ENCODE results near the gene EVC2.

Gene EVC2

DNA sequence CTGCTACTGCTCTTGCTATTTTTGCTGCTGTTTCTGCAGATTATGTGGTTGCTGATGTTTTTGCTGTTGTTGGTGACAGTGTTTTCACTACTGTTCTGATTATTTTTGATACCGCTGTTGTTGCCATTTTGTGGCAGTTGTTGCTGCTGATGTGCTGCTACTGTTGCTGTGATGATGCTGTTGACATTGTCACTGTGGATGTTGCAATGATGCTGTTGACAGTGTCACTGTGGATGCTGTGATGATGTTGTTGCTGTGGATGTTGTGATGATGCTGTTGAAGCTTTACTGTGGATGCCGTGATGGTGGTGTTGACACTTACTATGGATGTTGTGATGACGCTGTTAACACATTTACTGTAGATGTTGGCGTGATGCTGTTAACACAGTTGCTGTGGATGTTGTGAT, 180.3 kb downstream of the EVC2 start:
- no peak for DNase-seq
- Histone ChIP-seq H3K36me3 (ENCODE audit: control insufficient read depth in 4 of 4, insufficient read depth in 4 of 4, low read length in 3 of 4) (no peaks in the 10 kb centered on the region), H3K27ac (ENCODE audit: insufficient read depth in 1 of 2, low read depth in 1 of 2, low read length in 2 of 2, poor library complexity in 1 of 2, severe bottlenecking in 2 of 2) (no peak overlapping the region), H3K9me3 (ENCODE audit: control extremely low read depth in 1 of 5, control insufficient read depth in 4 of 5, insufficient read depth in 2 of 5, low read depth in 1 of 5, low read length in 4 of 5) (peaks cover 0 to 2% (median 0%) of the 10 kb centered on the region in 5 experiments), H3K4me1 (ENCODE audit: control extremely low read depth in 1 of 4, control insufficient read depth in 4 of 4, insufficient read depth in 4 of 4, low read length in 3 of 4) (no peaks in the 10 kb centered on the region), H3K27me3 (replicated peaks in 2 of 5; ENCODE audit: control insufficient read depth in 4 of 5, insufficient read depth in 5 of 5, low read length in 4 of 5) (peaks cover 0 to 3% (median 0%) of the 10 kb centered on the region in 5 experiments), H3K4me3 (ENCODE audit: control insufficient read depth in 1 of 7, extremely low read depth in 1 of 7, insufficient read depth in 4 of 7, low read depth in 2 of 7, low read length in 6 of 7) (no peak overlapping the region)
- ChIA-PET POLR2A (no interaction called here), CTCF (no interaction called here)
- WGBS (ENCODE audit: insufficient coverage), result 100% methylated on average over 3 of the region's 4 CpGs

- no peak overlapping the region for H3K4me3 ChIP-seq (ENCODE audit: control insufficient read depth in 1 of 7, extremely low read depth in 1 of 7, insufficient read depth in 4 of 7, low read depth in 2 of 7, low read length in 6 of 7)
- no peaks in the 10 kb centered on the region for H3K36me3 ChIP-seq (ENCODE audit: control insufficient read depth in 4 of 4, insufficient read depth in 4 of 4, low read length in 3 of 4)
- DNase-seq, result no peak
- 100% methylated on average over 1 of the region's 3 CpGs for WGBS (ENCODE audit: insufficient coverage)
- ChIA-PET CTCF (no interaction called here), POLR2A (no interaction called here)
- no peak overlapping the region for H3K27ac ChIP-seq (ENCODE audit: insufficient read depth in 1 of 2, low read depth in 1 of 2, low read length in 2 of 2, poor library complexity in 1 of 2, severe bottlenecking in 2 of 2)
- H3K4me1 ChIP-seq (ENCODE audit: control extremely low read depth in 1 of 4, control insufficient read depth in 4 of 4, insufficient read depth in 4 of 4, low read length in 3 of 4), result no peaks in the 10 kb centered on the region
- peaks cover 0 to 2% (median 0%) of the 10 kb centered on the region in 5 experiments for H3K9me3 ChIP-seq (ENCODE audit: control extremely low read depth in 1 of 5, control insufficient read depth in 4 of 5, insufficient read depth in 2 of 5, low read depth in 1 of 5, low read length in 4 of 5)
- H3K27me3 ChIP-seq (replicated peaks in 2 of 5; ENCODE audit: control insufficient read depth in 4 of 5, insufficient read depth in 5 of 5, low read length in 4 of 5), result peaks cover 0 to 3% (median 0%) of the 10 kb centered on the region in 5 experiments
These were observed 181.1 kb downstream of the EVC2 start for GRCh38 chr4:5527211-5527610.

DNA sequence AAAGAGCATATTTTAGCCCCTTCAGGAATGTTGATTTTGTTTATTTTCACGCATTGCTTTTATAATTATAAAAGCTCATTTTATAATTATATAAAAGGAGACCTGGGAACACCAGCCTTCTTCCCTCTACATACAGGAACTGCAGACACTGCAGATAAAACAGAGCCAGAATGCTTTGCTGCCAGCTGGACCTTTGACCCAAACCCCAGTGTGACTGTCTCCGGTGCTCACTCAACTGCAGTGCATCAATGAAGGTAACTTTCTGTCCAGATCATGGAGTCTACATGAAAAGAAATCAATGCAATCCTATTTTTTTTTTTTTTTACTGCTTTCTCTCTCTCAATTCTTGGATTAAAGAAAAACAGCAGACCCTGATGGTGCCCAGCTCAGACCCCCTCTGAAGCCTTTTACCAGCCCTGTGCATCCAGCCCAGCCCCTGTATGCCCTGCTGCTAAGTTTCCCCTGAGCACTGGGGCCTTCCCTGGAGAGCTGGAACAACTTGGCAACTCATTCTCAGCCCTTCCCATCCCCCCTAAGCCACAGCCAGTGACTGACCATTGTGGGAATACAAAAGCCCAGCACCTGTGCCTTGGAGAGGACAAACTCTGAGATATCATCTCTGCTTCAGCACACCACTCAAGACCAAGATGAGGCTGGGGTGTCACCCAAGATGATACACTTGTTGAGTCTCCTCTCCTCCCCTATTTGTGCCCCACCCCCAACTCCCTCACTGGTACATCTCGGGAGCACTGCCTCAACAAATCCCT, 182.1 kb downstream of the EVC2 start:
- 100% methylated on average over 1 of the region's 3 CpGs for WGBS (ENCODE audit: insufficient coverage)
- no peak overlapping the region for H3K27ac ChIP-seq (ENCODE audit: insufficient read depth in 1 of 2, low read depth in 1 of 2, low read length in 2 of 2, poor library complexity in 1 of 2, severe bottlenecking in 2 of 2)
- H3K36me3 ChIP-seq (ENCODE audit: control insufficient read depth in 4 of 4, insufficient read depth in 4 of 4, low read length in 3 of 4), result no peaks in the 10 kb centered on the region
- H3K4me3 ChIP-seq (ENCODE audit: control insufficient read depth in 1 of 7, extremely low read depth in 1 of 7, insufficient read depth in 4 of 7, low read depth in 2 of 7, low read length in 6 of 7), result no peak overlapping the region
- ChIA-PET CTCF (no interaction called here), POLR2A (no interaction called here)
- H3K9me3 ChIP-seq (ENCODE audit: control extremely low read depth in 1 of 5, control insufficient read depth in 4 of 5, insufficient read depth in 2 of 5, low read depth in 1 of 5, low read length in 4 of 5), result peaks cover 0 to 2% (median 0%) of the 10 kb centered on the region in 5 experiments
- H3K4me1 ChIP-seq (ENCODE audit: control extremely low read depth in 1 of 4, control insufficient read depth in 4 of 4, insufficient read depth in 4 of 4, low read length in 3 of 4), result no peaks in the 10 kb centered on the region
- H3K27me3 ChIP-seq (replicated peaks in 2 of 5; ENCODE audit: control insufficient read depth in 4 of 5, insufficient read depth in 5 of 5, low read length in 4 of 5), result peaks cover 0 to 3% (median 0%) of the 10 kb centered on the region in 5 experiments
- DNase-seq, result no peak

- H3K27me3 ChIP-seq (replicated peaks in 2 of 5; ENCODE audit: control insufficient read depth in 4 of 5, insufficient read depth in 5 of 5, low read length in 4 of 5), result peaks cover 0 to 3% (median 0%) of the 10 kb centered on the region in 5 experiments
- 94% methylated on average over 3 of the region's 5 CpGs for WGBS (ENCODE audit: insufficient coverage)
- no peaks in the 10 kb centered on the region for H3K4me1 ChIP-seq (ENCODE audit: control extremely low read depth in 1 of 4, control insufficient read depth in 4 of 4, insufficient read depth in 4 of 4, low read length in 3 of 4)
- H3K27ac ChIP-seq (ENCODE audit: insufficient read depth in 1 of 2, low read depth in 1 of 2, low read length in 2 of 2, poor library complexity in 1 of 2, severe bottlenecking in 2 of 2), result no peak overlapping the region
- CTCF ChIA-PET, result no interaction called here
- H3K36me3 ChIP-seq (ENCODE audit: control insufficient read depth in 4 of 4, insufficient read depth in 4 of 4, low read length in 3 of 4), result no peaks in the 10 kb centered on the region
- peaks cover 0 to 2% (median 0%) of the 10 kb centered on the region in 5 experiments for H3K9me3 ChIP-seq (ENCODE audit: control extremely low read depth in 1 of 5, control insufficient read depth in 4 of 5, insufficient read depth in 2 of 5, low read depth in 1 of 5, low read length in 4 of 5)
- POLR2A ChIA-PET, result no interaction called here
- H3K4me3 ChIP-seq (ENCODE audit: control insufficient read depth in 1 of 7, extremely low read depth in 1 of 7, insufficient read depth in 4 of 7, low read depth in 2 of 7, low read length in 6 of 7), result no peak overlapping the region
- DNase-seq, result no peak
These were observed 183.7 kb downstream of the EVC2 start for GRCh38 chr4:5524446-5525299.

DNA sequence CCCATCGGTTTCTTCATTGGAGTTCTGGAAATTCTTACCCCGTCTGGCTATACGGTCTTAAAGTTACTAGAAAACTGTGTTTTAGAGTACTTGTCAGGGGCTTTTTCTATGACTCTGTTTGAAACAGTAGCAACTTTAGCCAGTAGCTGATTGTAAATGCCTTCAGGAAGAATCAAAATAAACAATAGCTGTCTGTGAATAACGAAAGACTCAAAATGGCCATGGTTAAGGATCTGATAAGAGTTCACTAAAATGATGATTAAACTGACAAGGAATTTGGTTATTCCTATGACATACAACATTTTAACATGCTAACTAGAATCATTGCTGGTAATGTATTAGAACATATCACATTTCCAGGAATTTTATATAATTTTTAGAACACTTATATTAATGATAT, 191.0 kb downstream of the EVC2 start:
- POLR2A ChIA-PET, result no interaction called here
- Histone ChIP-seq H3K9me3 (ENCODE audit: control extremely low read depth in 1 of 5, control insufficient read depth in 4 of 5, insufficient read depth in 2 of 5, low read depth in 1 of 5, low read length in 4 of 5) (no peaks in the 10 kb centered on the region), H3K4me1 (ENCODE audit: control extremely low read depth in 1 of 4, control insufficient read depth in 4 of 4, insufficient read depth in 4 of 4, low read length in 3 of 4) (no peaks in the 10 kb centered on the region), H3K4me3 (ENCODE audit: control insufficient read depth in 1 of 7, extremely low read depth in 1 of 7, insufficient read depth in 4 of 7, low read depth in 2 of 7, low read length in 6 of 7) (no peak overlapping the region), H3K36me3 (ENCODE audit: control insufficient read depth in 4 of 4, insufficient read depth in 4 of 4, low read length in 3 of 4) (no peaks in the 10 kb centered on the region), H3K27me3 (replicated peaks in 2 of 5; ENCODE audit: control insufficient read depth in 4 of 5, insufficient read depth in 5 of 5, low read length in 4 of 5) (no peaks in the 10 kb centered on the region), H3K27ac (ENCODE audit: insufficient read depth in 1 of 2, low read depth in 1 of 2, low read length in 2 of 2, poor library complexity in 1 of 2, severe bottlenecking in 2 of 2) (no peak overlapping the region)
- WGBS (ENCODE audit: insufficient coverage), result 100% methylated on average over 3 of the region's 4 CpGs
- DNase-seq, result no peak
- CTCF ChIA-PET, result no interaction called here

DNA sequence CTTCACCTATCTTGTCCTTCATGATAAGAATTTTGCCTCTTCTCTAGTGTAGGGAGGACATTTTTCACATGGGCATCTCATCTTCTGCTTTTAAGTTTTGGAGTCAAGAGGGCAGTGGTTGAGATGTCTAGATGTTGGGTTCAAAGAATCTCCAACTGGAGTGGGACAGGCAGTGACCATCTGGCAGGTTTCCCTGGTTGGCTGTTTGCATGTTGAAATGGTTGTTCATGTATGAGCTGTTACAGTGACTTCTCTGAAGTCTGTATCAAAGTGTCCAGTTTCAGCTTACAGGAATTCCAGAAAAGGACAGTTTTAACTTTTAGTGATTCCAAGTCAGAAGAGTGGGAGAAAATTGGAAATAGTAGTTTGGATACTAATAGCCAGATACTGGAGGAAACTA, 192.7 kb downstream of the EVC2 start:
- no peak for DNase-seq
- Histone ChIP-seq H3K27me3 (replicated peaks in 2 of 5; ENCODE audit: control insufficient read depth in 4 of 5, insufficient read depth in 5 of 5, low read length in 4 of 5) (no peaks in the 10 kb centered on the region), H3K4me1 (ENCODE audit: control extremely low read depth in 1 of 4, control insufficient read depth in 4 of 4, insufficient read depth in 4 of 4, low read length in 3 of 4) (no peaks in the 10 kb centered on the region), H3K9me3 (ENCODE audit: control extremely low read depth in 1 of 5, control insufficient read depth in 4 of 5, insufficient read depth in 2 of 5, low read depth in 1 of 5, low read length in 4 of 5) (no peaks in the 10 kb centered on the region), H3K36me3 (ENCODE audit: control insufficient read depth in 4 of 4, insufficient read depth in 4 of 4, low read length in 3 of 4) (no peaks in the 10 kb centered on the region), H3K4me3 (ENCODE audit: control insufficient read depth in 1 of 7, extremely low read depth in 1 of 7, insufficient read depth in 4 of 7, low read depth in 2 of 7, low read length in 6 of 7) (no peak overlapping the region), H3K27ac (ENCODE audit: insufficient read depth in 1 of 2, low read depth in 1 of 2, low read length in 2 of 2, poor library complexity in 1 of 2, severe bottlenecking in 2 of 2) (no peak overlapping the region)
- ChIA-PET CTCF (no interaction called here), POLR2A (no interaction called here)
